Ishikawa (cell line): ENCODE measurements around the gene MAD1L1.

Experiments
- CEBPB ChIP-seq: IDR thresholded peaks from 2 replicates; pipeline ENCODE4 v1.6.1; 2012
- EP300 ChIP-seq: IDR thresholded peaks from 2 replicates; pipeline ENCODE4 v1.6.1; 2012; ENCODE audit warnings: borderline replicate concordance
- MAX ChIP-seq: IDR thresholded peaks from 2 replicates; pipeline ENCODE4 v1.6.1; 2012
- NFIC ChIP-seq: IDR thresholded peaks from 2 replicates; pipeline ENCODE4 v1.6.1; 2012
- REST ChIP-seq: IDR thresholded peaks from 2 replicates; pipeline ENCODE4 v1.6.1; 2012; ENCODE audit warnings: low read depth, mild to moderate bottlenecking
- TAF1 ChIP-seq: IDR thresholded peaks from 2 replicates; pipeline ENCODE4 v1.6.1; 2012; ENCODE audit warnings: low read depth, mild to moderate bottlenecking
- USF1 ChIP-seq: IDR thresholded peaks from 2 replicates; pipeline ENCODE4 v1.6.1; 2012

- no peak for TF ChIP-seq MAX
- no peak for TF ChIP-seq CEBPB
- TF ChIP-seq TAF1 = no peak
- no peak for TF ChIP-seq NFIC
- no peak for TF ChIP-seq USF1
- no peak for TF ChIP-seq REST
- TF ChIP-seq EP300 = no peak
Observed at GRCh38 chr7:2272031-2272430, 39.3 kb upstream of the MAD1L1 start.
